DOHH2 (cell line): ENCODE measurements around the gene MAF.

Experiments used
- H3F3A ChIP-seq: fragments of 200-600 bp; sonication (generic), shearing (Covaris generic); 2 replicates; pipeline ENCODE4 v1.6.0; 2016; ENCODE audit warnings: antibody characterized with exemption, mild to moderate bottlenecking; ENCODE audit not compliant: control insufficient read depth, insufficient read depth
- H3K27ac ChIP-seq: fragments of 200-600 bp; sonication (generic); 2 replicates; pipeline ENCODE4 v1.5.1; 2014; ENCODE audit warnings: low read depth, mild to moderate bottlenecking, low read length, moderate library complexity
- H3K27me3 ChIP-seq: fragments of 200-600 bp; sonication (generic); 2 replicates; pipeline ENCODE4 v1.6.1; 2014; ENCODE audit warnings: mild to moderate bottlenecking, low read length, mixed read lengths; ENCODE audit not compliant: control insufficient read depth
- H3K36me3 ChIP-seq: fragments of 200-600 bp; sonication (generic); 2 replicates; pipeline ENCODE4 v1.6.1; 2014; ENCODE audit warnings: mild to moderate bottlenecking, low read length, moderate library complexity, mixed read lengths; ENCODE audit not compliant: control insufficient read depth
- H3K4me1 ChIP-seq: fragments of 200-600 bp; sonication (generic); 2 replicates; pipeline ENCODE4 v1.6.1; 2014; ENCODE audit warnings: mild to moderate bottlenecking, low read length, mixed read lengths; ENCODE audit not compliant: control insufficient read depth
- H3K4me2 ChIP-seq: fragments of 200-600 bp; sonication (generic); 2 replicates; pipeline ENCODE4 v1.6.0; 2014; ENCODE audit warnings: mild to moderate bottlenecking, low read length, moderate library complexity
- H3K4me3 ChIP-seq: fragments of 200-600 bp; sonication (generic); 2 replicates; pipeline ENCODE4 v1.5.1; 2014; ENCODE audit warnings: mild to moderate bottlenecking, low read length, mixed read lengths
- H3K79me2 ChIP-seq: fragments of 200-600 bp; sonication (generic); 2 replicates; pipeline ENCODE4 v1.6.1; 2014; ENCODE audit warnings: mild to moderate bottlenecking, low read length, mixed read lengths; ENCODE audit not compliant: control insufficient read depth
- H3K9me2 ChIP-seq: fragments of 200-600 bp; sonication (generic); replicated peaks from 2 replicates; pipeline ENCODE4 v1.6.1; 2014; ENCODE audit warnings: mild to moderate bottlenecking, low read length, mixed read lengths; ENCODE audit not compliant: control insufficient read depth
- H3K9me3 ChIP-seq: fragments of 200-600 bp; sonication (generic); 2 replicates; pipeline ENCODE4 v1.6.1; 2014; ENCODE audit warnings: antibody characterized with exemption, low read length, mixed read lengths; ENCODE audit not compliant: control insufficient read depth, insufficient read depth
- H4K20me1 ChIP-seq: fragments of 200-600 bp; sonication (generic); 2 replicates; pipeline ENCODE4 v1.6.0; 2014; ENCODE audit warnings: low read depth, mild to moderate bottlenecking, antibody characterized with exemption, low read length, moderate library complexity; ENCODE audit not compliant: control insufficient read depth, insufficient read depth
- EZH2phosphoT487 ChIP-seq: fragments of 200-600 bp; sonication (generic); IDR thresholded peaks from 2 replicates; pipeline ENCODE4 v1.6.1; 2017; ENCODE audit warnings: borderline replicate concordance, mild to moderate bottlenecking, antibody characterized with exemption, low read length, moderate library complexity, mixed read lengths
- TF ChIP-seq, protein P1 (sequence below): fragments of 200-600 bp; sonication (generic); IDR thresholded peaks from one replicate; pipeline ENCODE4 v1.5.1; 2014; ENCODE audit warnings: antibody characterized with exemption, mild to moderate bottlenecking, low read depth, low read length; ENCODE audit not compliant: poor library complexity, severe bottlenecking

The MAF gene

DNA sequence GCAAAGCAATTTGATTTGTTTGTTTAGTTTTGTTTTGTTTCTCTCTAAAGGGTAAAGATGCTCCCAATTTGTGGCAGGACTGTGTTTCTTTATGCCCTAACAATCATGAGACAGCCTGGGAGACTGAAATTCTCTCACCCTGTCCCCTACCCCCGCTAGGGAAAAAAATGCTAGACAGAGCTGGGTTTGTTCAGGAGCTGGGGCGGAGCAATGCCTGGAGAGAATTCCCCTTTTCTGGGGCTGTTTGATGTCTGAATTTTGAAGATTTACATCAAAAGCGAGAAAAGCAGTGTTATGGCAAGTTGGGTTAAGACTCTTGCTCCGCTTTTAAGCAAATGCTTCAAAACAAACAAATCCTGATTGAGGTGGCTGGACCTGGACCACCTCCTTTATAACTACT is 8.4 kb downstream of the MAF start:
- no peaks in the 10 kb centered on the region for H3F3A ChIP-seq
- H3K9me3 ChIP-seq, result no peaks in the 10 kb centered on the region
- no peaks in the 10 kb centered on the region for H4K20me1 ChIP-seq
- H3K9me2 ChIP-seq, result no peaks in the 10 kb centered on the region
- TF ChIP-seq, protein P1, sequence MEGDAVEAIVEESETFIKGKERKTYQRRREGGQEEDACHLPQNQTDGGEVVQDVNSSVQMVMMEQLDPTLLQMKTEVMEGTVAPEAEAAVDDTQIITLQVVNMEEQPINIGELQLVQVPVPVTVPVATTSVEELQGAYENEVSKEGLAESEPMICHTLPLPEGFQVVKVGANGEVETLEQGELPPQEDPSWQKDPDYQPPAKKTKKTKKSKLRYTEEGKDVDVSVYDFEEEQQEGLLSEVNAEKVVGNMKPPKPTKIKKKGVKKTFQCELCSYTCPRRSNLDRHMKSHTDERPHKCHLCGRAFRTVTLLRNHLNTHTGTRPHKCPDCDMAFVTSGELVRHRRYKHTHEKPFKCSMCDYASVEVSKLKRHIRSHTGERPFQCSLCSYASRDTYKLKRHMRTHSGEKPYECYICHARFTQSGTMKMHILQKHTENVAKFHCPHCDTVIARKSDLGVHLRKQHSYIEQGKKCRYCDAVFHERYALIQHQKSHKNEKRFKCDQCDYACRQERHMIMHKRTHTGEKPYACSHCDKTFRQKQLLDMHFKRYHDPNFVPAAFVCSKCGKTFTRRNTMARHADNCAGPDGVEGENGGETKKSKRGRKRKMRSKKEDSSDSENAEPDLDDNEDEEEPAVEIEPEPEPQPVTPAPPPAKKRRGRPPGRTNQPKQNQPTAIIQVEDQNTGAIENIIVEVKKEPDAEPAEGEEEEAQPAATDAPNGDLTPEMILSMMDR, result no peak
- no peak for TF ChIP-seq EZH2phosphoT487
- H3K4me3 ChIP-seq, result no peak overlapping the region
- no peaks in the 10 kb centered on the region for H3K4me1 ChIP-seq
- H3K27me3 ChIP-seq, result no peaks in the 10 kb centered on the region
- H3K27ac ChIP-seq, result no peak overlapping the region
- no peaks in the 10 kb centered on the region for H3K36me3 ChIP-seq
- H3K4me2 ChIP-seq, result no peak overlapping the region
- H3K79me2 ChIP-seq, result no peaks in the 10 kb centered on the region

DNA sequence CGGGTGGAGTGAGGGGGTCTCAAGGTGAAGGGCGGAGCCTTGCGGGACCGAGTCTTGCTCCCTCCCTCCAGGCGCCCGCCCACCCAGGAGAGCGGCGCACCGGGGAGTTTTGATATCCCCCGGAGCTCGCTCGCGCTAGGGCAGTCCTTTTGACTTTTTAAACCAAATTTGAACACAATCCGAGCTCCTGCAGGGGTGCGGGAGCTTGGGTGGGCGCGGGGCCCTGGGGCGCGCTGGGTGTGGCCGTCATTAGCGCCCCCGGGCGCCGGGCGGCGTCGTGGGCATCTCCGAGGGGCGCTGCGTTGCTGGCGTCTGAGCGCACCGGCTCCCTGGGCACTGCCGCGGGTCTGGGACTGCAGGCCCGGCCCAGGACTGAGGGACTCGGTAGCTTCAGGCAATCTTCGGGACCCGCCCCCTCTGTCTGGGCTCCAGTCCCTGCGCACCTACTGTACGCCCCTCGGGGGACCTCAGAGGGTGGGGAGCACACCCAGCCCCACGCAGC is 10.9 kb downstream of the MAF start:
- Histone ChIP-seq H3K9me2 (no peaks in the 10 kb centered on the region), H3K27me3 (no peaks in the 10 kb centered on the region), H3F3A (no peaks in the 10 kb centered on the region), H3K4me2 (no peak overlapping the region), H4K20me1 (no peaks in the 10 kb centered on the region), H3K79me2 (no peaks in the 10 kb centered on the region), H3K27ac (no peak overlapping the region), H3K36me3 (no peaks in the 10 kb centered on the region), H3K9me3 (no peaks in the 10 kb centered on the region), H3K4me1 (no peaks in the 10 kb centered on the region), H3K4me3 (no peak overlapping the region)
- no peak for TF ChIP-seq EZH2phosphoT487
- TF ChIP-seq, protein P1, result no peak

DNA sequence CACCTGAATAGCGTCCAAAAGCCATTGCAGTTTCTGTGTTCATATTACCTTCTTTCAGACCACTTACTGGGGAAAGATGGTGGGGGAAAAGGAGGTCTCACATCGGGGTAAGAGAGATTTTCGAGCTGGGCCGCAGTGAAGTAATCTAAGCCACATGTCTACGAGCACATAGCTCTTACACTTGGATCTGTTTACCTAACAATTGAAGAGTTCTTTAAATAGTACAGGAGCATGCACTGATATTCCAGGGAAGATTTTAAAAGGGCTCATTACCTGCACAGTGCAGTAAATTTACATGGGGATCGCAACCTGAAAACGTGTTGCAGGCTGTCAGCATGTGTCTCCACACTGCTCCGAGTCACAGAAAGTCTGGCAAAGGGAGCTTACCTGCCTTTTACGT is 12.6 kb downstream of the MAF start:
- no peaks in the 10 kb centered on the region for H3K27me3 ChIP-seq
- H4K20me1 ChIP-seq, result no peaks in the 10 kb centered on the region
- TF ChIP-seq, protein P1, result no peak
- no peak for TF ChIP-seq EZH2phosphoT487
- no peak overlapping the region for H3K4me3 ChIP-seq
- H3K36me3 ChIP-seq, result no peaks in the 10 kb centered on the region
- no peaks in the 10 kb centered on the region; the same call in 1 of the 2 replicates for H3K9me2 ChIP-seq
- H3K79me2 ChIP-seq, result no peaks in the 10 kb centered on the region
- H3F3A ChIP-seq, result no peaks in the 10 kb centered on the region
- H3K4me1 ChIP-seq, result no peaks in the 10 kb centered on the region
- no peaks in the 10 kb centered on the region for H3K9me3 ChIP-seq
- no peak overlapping the region for H3K4me2 ChIP-seq
- no peak overlapping the region for H3K27ac ChIP-seq

DNA sequence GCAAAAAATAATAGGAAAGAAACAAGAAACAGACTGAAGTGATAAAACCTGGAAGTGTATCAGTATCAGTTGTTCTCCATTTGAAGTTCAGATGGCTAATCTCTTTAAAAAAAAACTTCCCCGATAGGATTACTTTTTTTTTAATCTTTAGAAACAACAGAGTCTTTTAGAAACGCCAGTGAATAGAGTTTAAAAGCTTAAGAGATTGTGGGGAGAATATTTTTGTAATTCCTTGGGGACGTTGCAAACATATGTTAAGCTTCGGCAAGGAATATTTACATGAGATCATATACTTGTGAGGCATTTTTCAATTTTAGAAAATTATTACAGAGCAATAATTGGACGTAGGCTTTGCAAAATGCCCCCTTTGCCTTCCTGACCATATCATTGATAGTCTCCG is 13.2 kb downstream of the MAF start:
- H3K36me3 ChIP-seq, result no peaks in the 10 kb centered on the region
- H3F3A ChIP-seq, result no peaks in the 10 kb centered on the region
- TF ChIP-seq, protein P1, result no peak
- TF ChIP-seq EZH2phosphoT487, result no peak
- H3K9me3 ChIP-seq, result no peaks in the 10 kb centered on the region
- no peaks in the 10 kb centered on the region for H3K27me3 ChIP-seq
- H3K4me1 ChIP-seq, result no peaks in the 10 kb centered on the region
- no peak overlapping the region for H3K4me2 ChIP-seq
- no peaks in the 10 kb centered on the region; the same call in 1 of the 2 replicates for H3K9me2 ChIP-seq
- H4K20me1 ChIP-seq, result no peaks in the 10 kb centered on the region
- no peaks in the 10 kb centered on the region for H3K79me2 ChIP-seq
- no peak overlapping the region for H3K4me3 ChIP-seq
- no peak overlapping the region for H3K27ac ChIP-seq
